GM20000 (cell line): Measurements from ENCODE around the gene ALG2.

Experiments used
- DNase-seq: peaks from one replicate; pipeline ENCODE4 v3.0.0; 2012; ENCODE audit warnings: low spot score
- CTCF ChIP-seq: IDR thresholded peaks from 2 replicates; pipeline ENCODE4 v1.5.1; 2012; ENCODE audit warnings: mild to moderate bottlenecking, control low read depth; ENCODE audit errors: extremely low read depth, missing control alignments

ALG2 gene

GRCh38 chr9:99224445-99224844 is 2.7 kb upstream of the ALG2 start:
- no peak for TF ChIP-seq CTCF
- peak; percentile 29 for DNase-seq

GRCh38 chr9:99222416-99223270 is 901 bp upstream of the ALG2 start:
- no peak for DNase-seq
- no peak for TF ChIP-seq CTCF

- no peak for DNase-seq
- no peak for TF ChIP-seq CTCF
These were observed 499 bp downstream of the ALG2 start for GRCh38 chr9:99221266-99221620.

- DNase-seq, result no peak
- TF ChIP-seq CTCF, result no peak
These were observed 1.7 kb downstream of the ALG2 start for GRCh38 chr9:99220011-99220410.

GRCh38 chr9:99216073-99216472 is 5.7 kb downstream of the ALG2 start:
- no peak for TF ChIP-seq CTCF

GRCh38 chr9:99213197-99213596 is 8.5 kb downstream of the ALG2 start:
- DNase-seq, result no peak
- no peak for TF ChIP-seq CTCF

More at GRCh38 chr9:99216073-99216472, 5.7 kb downstream of the ALG2 start:
- DNase-seq, result no peak

- TF ChIP-seq CTCF, result no peak
- no peak for DNase-seq
These were observed 10.0 kb downstream of the ALG2 start for GRCh38 chr9:99211746-99212145.
